NCI-H748 (cell line): ENCODE data around the gene CPN2.
A peak's percentile ranks its signal among the peaks of the same experiment; 100 is the strongest.

ENCODE experiments used
- DNase-seq: peaks from one replicate; lab custom pipeline; 2025; ENCODE audit not compliant: unreplicated experiment; lab: John Stamatoyannopoulos, UW

The CPN2 gene

DNA sequence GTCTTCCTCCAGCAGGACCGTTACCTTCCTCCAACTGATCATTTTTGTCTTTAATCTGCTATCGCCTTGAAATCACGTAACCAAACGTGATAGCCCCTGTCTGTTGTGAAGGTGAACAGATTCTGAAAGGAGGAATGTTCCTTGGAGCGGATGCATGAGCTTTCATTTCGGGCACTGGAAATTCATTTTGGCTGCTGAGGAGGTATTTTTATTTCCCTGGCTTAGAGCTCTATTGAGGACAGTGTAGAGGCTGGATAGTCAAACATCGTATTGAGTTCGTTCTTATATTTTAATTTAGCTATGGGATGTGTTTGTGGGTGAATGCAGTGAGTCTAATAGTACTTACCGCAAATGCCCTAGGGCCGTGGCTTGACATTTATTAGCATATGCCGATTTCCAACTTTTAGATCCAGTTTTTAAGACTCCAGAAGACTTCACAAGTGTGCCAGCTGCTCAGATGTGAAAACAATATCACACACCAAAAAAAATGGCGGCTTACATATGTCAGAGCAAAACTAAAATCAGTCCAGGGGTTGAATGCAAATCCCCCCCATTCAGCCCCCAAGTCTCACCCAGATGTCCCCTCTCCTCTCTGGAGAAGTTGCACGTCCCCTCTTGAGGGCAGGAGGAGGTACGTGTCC, 22.1 kb downstream of the CPN2 start:
- DNase-seq, result no peak

DNA sequence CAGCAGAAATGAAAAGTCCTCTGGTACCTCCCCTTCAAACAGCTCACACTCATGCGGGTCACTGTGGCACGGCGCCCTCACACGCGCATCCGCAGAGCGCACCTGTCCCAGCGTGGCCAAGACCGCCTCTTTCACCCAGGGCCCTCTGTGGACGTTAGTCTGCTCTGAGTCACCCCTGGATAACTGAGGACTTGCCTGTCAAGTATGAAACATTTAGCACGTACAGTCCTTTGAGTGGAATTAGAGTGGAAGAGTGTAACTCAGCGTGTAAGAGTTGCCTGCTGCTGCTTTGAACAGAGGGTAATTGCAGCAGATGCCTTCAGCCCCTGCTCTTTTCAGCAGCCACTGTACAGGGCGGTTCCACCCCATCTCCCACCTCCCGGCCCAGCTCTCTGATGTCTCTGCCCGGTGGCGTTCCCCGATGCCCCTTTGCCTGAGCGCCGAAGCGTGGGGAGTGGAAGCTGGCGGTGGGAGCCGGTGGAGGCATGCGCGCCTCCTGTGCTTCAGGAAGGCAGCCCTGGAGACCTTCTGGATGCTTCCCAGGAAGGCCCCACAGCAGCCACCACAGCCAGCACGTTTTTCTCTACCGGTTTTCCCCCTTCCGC, 23.0 kb downstream of the CPN2 start:
- no peak for DNase-seq

DNA sequence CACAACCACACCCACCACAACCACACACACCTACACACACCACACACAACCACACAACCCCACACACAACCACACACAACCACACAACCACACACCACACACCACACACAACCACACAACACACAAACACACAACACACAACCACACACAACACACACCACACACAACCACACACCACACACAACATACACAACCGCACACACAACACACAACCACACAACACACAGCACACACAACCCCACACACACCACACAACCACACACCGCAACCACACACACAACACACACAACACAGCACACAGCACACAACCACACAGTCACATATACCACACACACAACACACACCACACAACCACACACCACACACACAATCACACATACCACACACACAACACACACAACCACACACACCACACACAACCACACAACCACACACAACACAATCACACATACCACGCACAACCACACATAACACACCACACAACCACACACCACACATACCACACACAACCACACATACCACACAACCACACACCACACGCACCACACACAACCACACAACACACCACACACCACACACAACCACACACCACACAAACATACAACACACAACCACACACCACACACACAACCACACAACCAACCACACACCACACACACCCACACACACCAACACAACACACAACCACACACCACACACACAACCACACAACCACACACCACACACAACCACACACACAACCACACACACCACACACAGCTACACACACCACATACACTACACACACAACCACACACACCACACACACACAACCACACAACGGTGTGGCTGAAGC, 23.7 kb downstream of the CPN2 start:
- DNase-seq, result no peak

- no peak for DNase-seq
Observed at GRCh38 chr3:194326968-194327217, 24.2 kb downstream of the CPN2 start.

DNA sequence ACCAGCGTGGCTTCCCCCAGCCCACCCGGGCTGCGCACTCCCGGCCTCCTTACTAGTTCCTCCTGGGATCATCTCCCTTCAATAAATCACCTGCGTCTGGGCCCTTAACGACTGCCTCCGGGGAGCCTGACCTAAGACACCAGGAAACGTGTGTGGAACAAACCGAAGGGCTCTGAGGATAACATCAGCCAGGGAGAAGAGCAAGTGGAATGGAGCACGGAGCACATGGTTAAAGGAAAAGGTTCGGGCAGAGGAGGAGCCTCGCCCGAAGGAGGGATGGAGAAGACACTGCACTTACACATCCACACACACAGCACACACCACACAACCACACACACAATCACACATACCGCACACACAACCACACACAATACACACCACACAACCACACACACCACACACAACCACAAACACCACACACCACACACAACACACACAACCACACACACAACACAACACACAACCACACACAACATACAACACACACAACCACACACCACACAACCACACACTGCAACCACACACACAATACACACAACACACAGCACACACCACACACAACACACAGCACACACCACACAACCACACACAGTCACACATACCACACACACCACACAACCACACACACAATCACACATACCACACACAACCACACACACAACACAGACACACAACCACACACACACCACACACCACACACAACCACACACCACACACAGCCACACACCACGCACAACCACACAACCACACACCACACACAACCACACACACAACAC, 24.7 kb downstream of the CPN2 start:
- DNase-seq, result no peak

DNA sequence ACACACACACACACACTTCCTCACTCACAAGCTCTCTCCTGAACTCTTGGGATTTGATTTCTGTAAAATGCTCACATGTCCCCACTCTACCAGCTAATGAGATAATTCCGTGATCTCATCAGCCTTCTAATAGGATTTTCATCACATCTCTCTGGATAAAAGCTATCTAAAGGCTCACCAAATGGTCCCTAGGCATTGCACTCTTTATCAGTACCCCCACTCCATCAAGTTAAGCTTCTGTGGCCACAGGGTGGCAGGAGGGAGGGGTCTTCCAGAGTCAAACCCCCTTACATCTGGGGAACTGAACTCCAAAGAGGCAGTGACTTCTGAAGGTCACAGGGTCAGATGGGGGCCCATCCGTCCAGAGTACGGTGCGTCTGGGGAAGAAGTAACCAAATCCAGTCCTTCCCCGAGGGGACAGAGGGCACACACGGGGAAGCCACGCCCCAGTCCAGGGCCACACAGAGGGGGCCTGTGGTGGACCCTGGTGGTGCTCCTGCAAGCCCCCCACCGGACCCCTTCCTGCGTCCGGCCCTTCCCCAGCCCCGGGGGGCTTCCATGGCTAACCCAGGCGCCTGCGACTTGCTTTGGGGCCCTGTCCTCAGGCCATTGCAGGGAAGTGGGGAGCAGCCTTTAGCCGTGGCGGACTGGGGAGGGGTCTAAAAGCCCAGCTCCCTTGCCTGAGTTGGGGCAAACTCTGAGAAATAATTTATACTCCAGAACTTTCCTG, 25.5 kb downstream of the CPN2 start:
- no peak for DNase-seq

DNA sequence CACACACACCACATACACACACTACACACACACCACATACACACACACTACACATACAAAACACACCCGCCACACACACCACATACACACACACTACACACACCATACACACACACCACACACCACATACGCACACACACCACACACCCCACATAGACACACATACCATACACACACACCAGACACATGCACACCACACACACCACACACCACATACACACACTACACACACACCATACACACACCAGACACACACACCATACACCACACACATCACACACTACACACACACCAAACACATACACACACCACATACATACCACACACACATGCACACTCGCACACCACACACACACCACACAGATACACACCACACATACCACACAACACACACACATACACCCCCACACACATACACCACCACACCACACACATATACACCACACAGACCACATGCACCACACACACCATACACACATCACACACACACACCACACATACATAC, 26.3 kb downstream of the CPN2 start:
- DNase-seq, result no peak

- DNase-seq, result no peak
Observed at GRCh38 chr3:194323785-194324735, 27.1 kb downstream of the CPN2 start.

DNA sequence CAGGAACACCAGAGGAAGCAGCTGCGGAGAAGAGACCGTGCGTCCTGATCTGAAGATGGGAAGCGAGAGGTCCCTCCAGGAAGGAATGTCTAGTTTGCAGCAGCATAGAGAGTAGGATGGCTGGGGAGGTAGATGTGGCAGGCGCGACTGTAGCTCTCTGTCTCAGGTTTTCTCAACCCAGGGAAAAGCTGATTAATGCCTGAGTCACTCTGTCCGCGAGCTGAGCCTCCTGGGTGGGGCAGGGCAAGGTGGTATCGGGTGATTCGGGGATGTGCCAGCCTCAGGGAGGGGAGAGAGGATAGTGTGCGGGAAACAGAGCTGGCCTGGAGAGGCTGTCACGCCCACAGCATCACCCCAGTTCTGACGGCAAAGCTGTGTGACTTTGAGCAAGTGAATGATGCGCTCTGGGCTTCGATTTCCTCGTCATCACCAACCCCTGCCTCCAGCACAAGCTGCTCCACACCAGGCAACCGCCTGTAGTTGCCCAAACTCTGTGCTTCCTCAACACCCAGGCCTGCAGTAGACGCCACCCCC, 28.4 kb downstream of the CPN2 start:
- peak; percentile 6 for DNase-seq

DNA sequence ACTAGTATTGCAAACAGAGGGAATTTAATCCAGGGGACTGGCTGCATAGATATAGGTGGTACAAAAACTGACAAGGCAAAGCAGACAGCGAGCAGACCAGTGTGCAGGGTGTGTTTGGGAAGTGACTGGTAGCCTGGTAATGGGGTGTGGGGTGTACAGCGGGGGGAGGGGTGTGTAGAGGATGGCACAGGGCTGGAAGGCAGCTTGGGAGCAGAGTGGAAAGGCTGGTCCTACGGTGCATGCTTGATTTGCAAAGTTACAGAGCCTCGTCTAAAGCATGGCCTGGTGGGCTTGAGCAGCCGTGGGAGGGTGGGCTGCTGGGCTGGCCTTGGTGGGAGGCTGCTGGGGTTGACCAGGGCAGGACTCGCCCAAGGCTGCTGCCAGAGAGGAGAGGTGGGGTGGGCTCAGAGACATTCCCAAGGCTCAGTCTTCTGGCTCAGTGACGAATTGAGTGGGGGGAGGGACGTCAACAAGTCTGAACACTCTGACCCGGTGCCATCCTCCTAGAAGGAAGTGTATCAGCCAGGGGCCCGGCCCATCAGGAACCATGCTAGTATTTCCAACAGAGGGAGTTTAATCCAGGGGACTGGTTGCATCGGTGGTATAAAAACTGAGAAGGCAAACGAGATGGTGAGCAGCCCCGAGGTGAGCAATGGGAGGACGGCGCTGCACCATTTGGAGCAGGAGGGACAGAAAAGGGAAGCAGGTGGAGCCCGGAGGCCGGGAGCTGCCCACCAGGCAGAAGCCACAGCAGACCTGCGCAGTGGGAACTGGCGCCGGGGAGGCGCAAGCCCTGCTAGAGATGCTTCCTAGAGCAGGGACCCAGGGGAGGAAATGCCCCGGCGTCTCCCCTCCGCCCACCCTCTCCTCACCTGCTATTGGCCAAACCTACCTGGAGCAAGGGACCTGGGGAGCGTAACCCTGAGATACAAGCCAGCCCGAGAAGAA, 29.2 kb downstream of the CPN2 start:
- no peak for DNase-seq

DNA sequence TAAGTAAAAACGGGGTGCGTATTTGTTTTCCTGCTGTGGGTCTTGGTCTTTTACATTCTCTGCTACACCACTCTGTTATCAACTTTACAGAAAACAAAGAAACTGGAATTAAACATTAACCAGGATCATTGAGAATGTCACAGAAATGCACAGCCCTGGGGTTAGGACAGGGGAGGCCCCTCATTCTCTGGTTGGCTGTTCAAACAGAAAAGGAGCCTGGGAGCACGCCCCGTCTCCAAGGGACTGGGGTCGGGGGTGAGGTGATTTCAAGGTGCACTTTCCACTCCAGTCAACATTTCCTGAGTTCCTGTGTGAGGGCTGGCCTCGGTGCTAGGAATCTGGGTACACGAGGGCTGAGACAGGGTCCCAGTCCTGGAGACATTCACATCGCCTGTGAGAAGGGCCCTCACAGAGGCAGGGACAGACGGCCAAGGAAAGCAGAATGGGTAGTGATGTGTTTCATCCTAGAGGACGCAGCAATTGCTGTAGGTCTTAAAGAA, 30.3 kb downstream of the CPN2 start:
- no peak for DNase-seq

DNA sequence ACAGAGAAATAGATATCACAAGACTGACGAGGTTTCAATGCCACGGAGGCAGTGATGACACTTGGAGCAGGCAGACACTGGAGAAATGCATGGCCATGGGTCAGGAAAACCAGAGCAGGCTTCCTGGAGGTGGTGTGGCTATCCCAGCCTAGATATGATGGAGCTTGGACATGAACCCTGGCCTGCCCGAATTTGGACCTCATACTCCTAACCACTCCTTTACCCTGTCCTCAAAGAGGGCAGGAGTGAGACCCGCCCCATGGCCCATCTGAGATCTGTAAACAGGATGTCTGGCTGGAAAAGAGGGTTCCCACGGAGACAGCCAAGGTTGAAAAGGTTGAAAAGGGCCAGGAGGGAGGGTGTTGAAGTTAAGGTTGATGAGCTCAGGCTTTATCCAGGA, 31.0 kb downstream of the CPN2 start:
- DNase-seq, result no peak

DNA sequence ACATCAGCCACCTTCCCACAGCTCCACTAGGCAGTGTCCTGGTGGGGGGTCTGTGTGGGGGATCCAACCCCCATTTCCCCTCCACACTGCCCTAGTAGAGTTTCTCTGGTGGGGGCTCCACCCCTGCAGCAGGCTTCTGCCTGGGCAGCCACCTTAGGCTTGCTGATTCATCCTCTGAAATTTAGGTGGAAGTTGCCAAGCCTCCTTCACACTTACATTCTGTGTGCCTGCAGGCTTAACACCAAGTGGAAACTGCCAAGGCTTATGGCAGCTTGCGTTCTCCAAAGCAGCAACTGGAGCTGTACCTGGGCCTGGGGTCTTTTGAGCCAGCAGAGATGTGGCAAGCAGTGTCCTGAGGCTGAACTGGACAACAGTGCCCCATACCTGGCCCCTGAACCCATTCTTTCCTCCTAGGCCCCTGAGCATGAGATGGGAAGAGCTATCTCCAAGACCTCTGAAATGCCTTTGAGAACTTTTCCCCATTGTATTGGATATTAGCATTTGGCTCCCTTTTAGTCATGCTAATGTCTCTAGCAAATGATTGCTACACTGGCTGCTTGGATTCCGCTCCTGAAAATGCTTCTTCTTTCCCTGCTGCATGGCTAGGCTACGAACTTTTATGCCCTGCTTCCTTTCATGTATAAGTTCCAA, 32.5 kb downstream of the CPN2 start:
- DNase-seq, result no peak

DNA sequence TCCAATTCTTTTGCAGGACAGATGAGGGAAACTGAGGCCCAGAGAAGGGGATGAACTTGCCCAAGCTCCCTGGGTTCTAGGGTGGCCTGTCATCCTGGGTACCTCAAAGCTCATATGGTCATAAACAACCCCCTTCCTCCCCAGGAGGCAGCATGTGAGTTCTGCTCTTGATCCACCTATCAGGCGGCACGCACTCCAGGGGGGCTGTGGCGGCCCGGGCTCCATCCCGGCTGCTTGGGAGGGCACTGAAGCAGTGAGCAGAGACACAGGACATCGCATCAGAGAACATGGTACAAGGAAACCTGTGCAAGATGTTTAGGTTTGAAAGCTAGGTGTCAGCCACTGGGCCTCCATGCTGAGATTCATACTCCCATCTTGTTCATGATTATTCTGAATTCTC, 34.2 kb downstream of the CPN2 start:
- DNase-seq, result no peak

DNA sequence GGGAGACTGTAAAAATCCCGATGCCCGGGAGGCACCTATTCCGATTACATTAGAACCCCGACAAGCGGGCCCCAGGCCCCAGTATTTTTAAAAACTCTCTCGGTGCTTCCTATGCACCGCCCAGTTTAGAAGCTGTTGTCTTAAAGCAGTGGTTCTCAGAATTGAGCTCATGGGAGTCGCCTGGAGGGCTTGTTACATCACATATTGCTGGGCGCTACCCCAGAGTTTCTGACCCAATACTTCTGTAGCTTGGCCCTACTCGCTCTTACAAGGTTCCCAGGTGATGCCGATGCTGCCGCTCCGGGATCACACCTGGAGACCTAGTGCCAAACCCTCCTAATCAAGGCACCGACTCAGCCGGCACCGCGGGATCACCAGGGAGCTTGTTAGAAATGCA, 35.2 kb downstream of the CPN2 start:
- peak; percentile 27 for DNase-seq

GRCh38 chr3:194315088-194315964, 35.8 kb downstream of the CPN2 start:
- peak; percentile 81 for DNase-seq
